Suprapubic skin (tissue), 3 donors: ENCODE results near the gene OR51B4.

Experiments used
- CTCF ChIP-seq, 2 donors: fragments of 200-600 bp in 1 of 2; fragments of 450-650 bp in 1 of 2; sonication (generic) in 1 of 2; IDR thresholded peaks; one replicate each; pipeline ENCODE4 v1.5.1; 2016 to 2019; ENCODE audit warnings: antibody characterized with exemption in 2 of 2, mild to moderate bottlenecking in 1 of 2, moderate library complexity in 1 of 2
- POLR2A ChIP-seq, 2 donors: fragments of 450-650 bp; IDR thresholded peaks; one replicate each; pipeline ENCODE4 v1.6.1; 2017; ENCODE audit warnings: antibody characterized with exemption in 2 of 2, mild to moderate bottlenecking in 2 of 2, moderate library complexity in 2 of 2

GRCh38 chr11:5285703-5286340, 15.9 kb downstream of the OR51B4 start:
- no peak for TF ChIP-seq CTCF (IDR thresholded peaks at IDR 0.05)
- no peak for TF ChIP-seq POLR2A (IDR thresholded peaks at IDR 0.05)
